Measurements from ENCODE around the gene RNF115.
"Not testable (repeated sequence)": the region's sequence is repeated elsewhere in the genome, so short reads cannot be mapped to it uniquely, and the experiment has no call there.

Gene RNF115

GRCh38 chr1:145826030-145826429, 2.1 kb upstream of the RNF115 start:
- no peak for DNase-seq

GRCh38 chr1:145824499-145824842, 576 bp upstream of the RNF115 start:
- no peak for DNase-seq

GRCh38 chr1:145822779-145823331, 1.0 kb downstream of the RNF115 start:
- not testable (repeated sequence) for DNase-seq

- DNase-seq, result not testable (repeated sequence)
Measured at GRCh38 chr1:145818095-145818494, 5.8 kb downstream of the RNF115 start.

GRCh38 chr1:145812977-145813810, 10.7 kb downstream of the RNF115 start:
- not testable (repeated sequence) for DNase-seq

- no peak for DNase-seq
Measured at GRCh38 chr1:145806844-145807243, 17.1 kb downstream of the RNF115 start.

- no peak for DNase-seq
Measured at GRCh38 chr1:145806408-145806807, 17.5 kb downstream of the RNF115 start.

- DNase-seq, result no peak
Measured at GRCh38 chr1:145805057-145805456, 18.8 kb downstream of the RNF115 start.

- DNase-seq, result no peak
Measured at GRCh38 chr1:145804235-145805045, 19.5 kb downstream of the RNF115 start.

- no peak for DNase-seq
Measured at GRCh38 chr1:145799806-145800205, 24.1 kb downstream of the RNF115 start.

- no peak for DNase-seq
Measured at GRCh38 chr1:145796753-145797152, 27.1 kb downstream of the RNF115 start.

GRCh38 chr1:145795257-145795881, 28.5 kb downstream of the RNF115 start:
- DNase-seq, result no peak

- DNase-seq, result no peak
Measured at GRCh38 chr1:145792484-145792883, 31.4 kb downstream of the RNF115 start.

GRCh38 chr1:145791860-145792259, 32.0 kb downstream of the RNF115 start:
- DNase-seq, result not testable (repeated sequence)

GRCh38 chr1:145788580-145788979, 35.3 kb downstream of the RNF115 start:
- DNase-seq, result no peak

- DNase-seq, result no peak
Measured at GRCh38 chr1:145786271-145786670, 37.6 kb downstream of the RNF115 start.

- no peak for DNase-seq
Measured at GRCh38 chr1:145785547-145785946, 38.3 kb downstream of the RNF115 start.

- no peak for DNase-seq
Measured at GRCh38 chr1:145784409-145784808, 39.5 kb downstream of the RNF115 start.

- DNase-seq, result no peak
Measured at GRCh38 chr1:145782272-145783099, 41.4 kb downstream of the RNF115 start.

GRCh38 chr1:145778146-145778540, 45.8 kb downstream of the RNF115 start:
- no peak for DNase-seq

GRCh38 chr1:145777357-145778145, 46.3 kb downstream of the RNF115 start:
- no peak for DNase-seq

GRCh38 chr1:145773423-145773822, 50.5 kb downstream of the RNF115 start:
- no peak for DNase-seq
